Measurements from ENCODE around the gene PHF13. TPM values are rescaled to one million over a fixed set of nuclear protein-coding genes. Genes with fewer than 3 reads are reported as not detected.

PHF13 gene
- total and polyA plus RNA-seq, 2 donors (not counting 1 experiment from before 2014, with no cell fraction given), result 12.1 to 13.7 TPM

GRCh38 chr1:6585081-6585722 lies 28.3 kb upstream of the PHF13 start:
- Histone ChIP-seq H3K27ac (ENCODE audit: insufficient read depth, low read length) (no peak overlapping the region), H3K27me3 (ENCODE audit: control insufficient read depth, insufficient read depth, low read length) (no peaks in the 10 kb centered on the region), H3K36me3 (ENCODE audit: control insufficient read depth, insufficient read depth, low read length) (peaks cover 9% of the 10 kb centered on the region), H2AFZ (ENCODE audit: low read length) (no peak overlapping the region), H3K9ac (ENCODE audit: insufficient read depth, low read length) (no peak overlapping the region), H3K4me1 (ENCODE audit: control insufficient read depth, extremely low read depth, insufficient read depth, low read length) (peaks cover 8% of the 10 kb centered on the region), H3K4me3 (replicated peaks in 1 of 4; ENCODE audit: control extremely low read depth in 1 of 4, insufficient read depth in 1 of 4, low read depth in 3 of 4, low read length in 4 of 4) (no peak overlapping the region), H3K79me2 (ENCODE audit: control insufficient read depth, insufficient read depth, low read length) (peaks cover 6% of the 10 kb centered on the region), H3K4me2 (ENCODE audit: extremely low read depth, insufficient read depth, low read length) (no peak overlapping the region), H4K20me1 (ENCODE audit: control insufficient read depth, extremely low read depth, insufficient read depth, low read length) (no peaks in the 10 kb centered on the region), H3K9me3 (ENCODE audit: control insufficient read depth, insufficient read depth, low read depth, low read length) (no peaks in the 10 kb centered on the region)
- no peak for DNase-seq (ENCODE audit: low read depth in 2 of 2)
- TF ChIP-seq EZH2 (IDR thresholded peaks at IDR 0.05; ENCODE audit: low read length, missing control alignments) (no peak), CTCF (conservative IDR thresholded peaks at IDR 0.05 in 1 of 2, IDR thresholded peaks at IDR 0.05 in 1 of 2; ENCODE audit: low read depth in 1 of 2, low read length in 2 of 2) (no peak)

GRCh38 chr1:6585841-6586240 lies 27.7 kb upstream of the PHF13 start:
- Histone ChIP-seq H3K27ac (ENCODE audit: insufficient read depth, low read length) (no peak overlapping the region), H2AFZ (ENCODE audit: low read length) (no peak overlapping the region), H4K20me1 (ENCODE audit: control insufficient read depth, extremely low read depth, insufficient read depth, low read length) (no peaks in the 10 kb centered on the region), H3K4me3 (replicated peaks in 1 of 4; ENCODE audit: control extremely low read depth in 1 of 4, insufficient read depth in 1 of 4, low read depth in 3 of 4, low read length in 4 of 4) (no peak overlapping the region), H3K4me2 (ENCODE audit: extremely low read depth, insufficient read depth, low read length) (no peak overlapping the region), H3K9me3 (ENCODE audit: control insufficient read depth, insufficient read depth, low read depth, low read length) (no peaks in the 10 kb centered on the region), H3K27me3 (ENCODE audit: control insufficient read depth, insufficient read depth, low read length) (no peaks in the 10 kb centered on the region), H3K79me2 (ENCODE audit: control insufficient read depth, insufficient read depth, low read length) (peaks cover under 1% of the 10 kb centered on the region), H3K36me3 (ENCODE audit: control insufficient read depth, insufficient read depth, low read length) (peaks cover 9% of the 10 kb centered on the region), H3K4me1 (ENCODE audit: control insufficient read depth, extremely low read depth, insufficient read depth, low read length) (peaks cover 3% of the 10 kb centered on the region), H3K9ac (ENCODE audit: insufficient read depth, low read length) (no peak overlapping the region)
- no peak for DNase-seq (ENCODE audit: low read depth in 2 of 2)
- TF ChIP-seq EZH2 (IDR thresholded peaks at IDR 0.05; ENCODE audit: low read length, missing control alignments), result no peak
- TF ChIP-seq CTCF (conservative IDR thresholded peaks at IDR 0.05 in 1 of 2, IDR thresholded peaks at IDR 0.05 in 1 of 2; ENCODE audit: low read depth in 1 of 2, low read length in 2 of 2), result no peak

- no peak overlapping the region for H3K4me3 ChIP-seq (replicated peaks in 1 of 4; ENCODE audit: control extremely low read depth in 1 of 4, insufficient read depth in 1 of 4, low read depth in 3 of 4, low read length in 4 of 4)
Observed at GRCh38 chr1:6586404-6586816, 27.1 kb upstream of the PHF13 start.

More at GRCh38 chr1:6586404-6586816, 27.1 kb upstream of the PHF13 start:
- no peaks in the 10 kb centered on the region for H3K79me2 ChIP-seq (ENCODE audit: control insufficient read depth, insufficient read depth, low read length)
- no peaks in the 10 kb centered on the region for H3K27me3 ChIP-seq (ENCODE audit: control insufficient read depth, insufficient read depth, low read length)
- no peak overlapping the region for H3K4me2 ChIP-seq (ENCODE audit: extremely low read depth, insufficient read depth, low read length)
- peaks cover 9% of the 10 kb centered on the region for H3K36me3 ChIP-seq (ENCODE audit: control insufficient read depth, insufficient read depth, low read length)
- no peak for TF ChIP-seq CTCF (conservative IDR thresholded peaks at IDR 0.05 in 1 of 2, IDR thresholded peaks at IDR 0.05 in 1 of 2; ENCODE audit: low read depth in 1 of 2, low read length in 2 of 2)
- TF ChIP-seq EZH2 (IDR thresholded peaks at IDR 0.05; ENCODE audit: low read length, missing control alignments), result no peak
- no peaks in the 10 kb centered on the region for H3K4me1 ChIP-seq (ENCODE audit: control insufficient read depth, extremely low read depth, insufficient read depth, low read length)
- no peak for DNase-seq (ENCODE audit: low read depth in 2 of 2)
- no peak overlapping the region for H3K9ac ChIP-seq (ENCODE audit: insufficient read depth, low read length)
- no peak overlapping the region for H2AFZ ChIP-seq (ENCODE audit: low read length)
- no peaks in the 10 kb centered on the region for H4K20me1 ChIP-seq (ENCODE audit: control insufficient read depth, extremely low read depth, insufficient read depth, low read length)
- H3K27ac ChIP-seq (ENCODE audit: insufficient read depth, low read length), result no peak overlapping the region
- H3K9me3 ChIP-seq (ENCODE audit: control insufficient read depth, insufficient read depth, low read depth, low read length), result no peaks in the 10 kb centered on the region

Measured in fibroblast of lung (primary cell).